Endothelial cell (in vitro differentiated cells): Measurements from ENCODE around the gene ZNF367. TPM values are rescaled to one million over a fixed set of nuclear protein-coding genes. Genes with fewer than 3 reads are reported as not detected.
"Not testable (repeated sequence)": the region's sequence is repeated elsewhere in the genome, so short reads cannot be mapped to it uniquely, and the experiment has no call there.

ENCODE experiments used
- DNase-seq: peaks from one replicate; pipeline ENCODE4 v3.0.0; 2021; ENCODE audit warnings: low spot score
- H3K27ac Mint-ChIP-seq: one replicate; pipeline ENCODE4 v1.8.0; 2021; ENCODE audit warnings: mixed read lengths, inconsistent platforms; ENCODE audit not compliant: unreplicated experiment
- H3K27me3 Mint-ChIP-seq: one replicate; pipeline ENCODE4 v1.8.0; 2021; ENCODE audit warnings: mild to moderate bottlenecking, moderate library complexity, mixed read lengths, inconsistent platforms; ENCODE audit not compliant: unreplicated experiment
- H3K36me3 Mint-ChIP-seq: one replicate; pipeline ENCODE4 v1.8.0; 2021; ENCODE audit warnings: mild to moderate bottlenecking, low read depth, mixed read lengths, inconsistent platforms; ENCODE audit not compliant: unreplicated experiment
- H3K4me1 Mint-ChIP-seq: one replicate; pipeline ENCODE4 v1.8.0; 2021; ENCODE audit warnings: mild to moderate bottlenecking, mixed read lengths, inconsistent platforms; ENCODE audit not compliant: unreplicated experiment
- H3K4me3 Mint-ChIP-seq: one replicate; pipeline ENCODE4 v1.8.0; 2021; ENCODE audit warnings: mild to moderate bottlenecking, mixed read lengths, inconsistent platforms; ENCODE audit not compliant: unreplicated experiment
- H3K9me3 Mint-ChIP-seq: one replicate; pipeline ENCODE4 v1.8.0; 2021; ENCODE audit warnings: mixed read lengths, inconsistent platforms; ENCODE audit not compliant: unreplicated experiment
- total RNA-seq: library from RNA; stranded (reverse); fragmentation: NEBNext Ultra II Directional; extraction: Animal tissue kit (Norgen Biotek cat#: 25700); gene quantifications from one replicate; pipeline ENCODE4 v1.2.1, GENCODE V29; 2021; ENCODE audit not compliant: unreplicated experiment
- TF ChIP-seq, protein P1 (sequence below): fragments of 200-600 bp; sonication (generic); IDR thresholded peaks from one replicate; pipeline ENCODE4 v1.5.0; 2021; ENCODE audit warnings: antibody characterized with exemption; ENCODE audit not compliant: unreplicated experiment

The ZNF367 gene
- total RNA-seq, 1 donor from 2014 or later, result 2.2 TPM

DNA sequence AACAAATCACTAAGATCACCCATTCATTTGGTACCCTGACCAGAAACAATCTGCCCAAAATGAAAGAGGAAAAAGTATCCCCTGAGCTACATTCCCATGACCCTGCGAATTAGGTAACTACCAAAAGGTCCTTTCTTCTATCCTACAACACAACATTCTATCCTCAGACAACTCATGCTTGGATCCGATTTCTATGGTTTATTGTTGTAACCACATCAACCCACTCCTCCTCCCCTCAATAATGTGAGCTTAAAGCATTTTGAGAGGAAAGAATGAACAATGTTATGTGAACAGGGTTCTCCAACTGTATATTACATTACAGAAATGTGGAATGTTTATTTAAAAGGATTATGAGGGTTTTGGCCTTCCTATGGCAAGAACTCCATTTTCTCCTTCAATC is 38.7 kb downstream of the ZNF367 start:
- Mint-ChIP-seq H3K27ac (no peak overlapping the region), H3K27me3 (no peaks in the 10 kb centered on the region), H3K4me3 (no peak overlapping the region), H3K36me3 (no peaks in the 10 kb centered on the region), H3K9me3 (no peaks in the 10 kb centered on the region), H3K4me1 (peaks cover 10% of the 10 kb centered on the region)
- TF ChIP-seq, protein P1, sequence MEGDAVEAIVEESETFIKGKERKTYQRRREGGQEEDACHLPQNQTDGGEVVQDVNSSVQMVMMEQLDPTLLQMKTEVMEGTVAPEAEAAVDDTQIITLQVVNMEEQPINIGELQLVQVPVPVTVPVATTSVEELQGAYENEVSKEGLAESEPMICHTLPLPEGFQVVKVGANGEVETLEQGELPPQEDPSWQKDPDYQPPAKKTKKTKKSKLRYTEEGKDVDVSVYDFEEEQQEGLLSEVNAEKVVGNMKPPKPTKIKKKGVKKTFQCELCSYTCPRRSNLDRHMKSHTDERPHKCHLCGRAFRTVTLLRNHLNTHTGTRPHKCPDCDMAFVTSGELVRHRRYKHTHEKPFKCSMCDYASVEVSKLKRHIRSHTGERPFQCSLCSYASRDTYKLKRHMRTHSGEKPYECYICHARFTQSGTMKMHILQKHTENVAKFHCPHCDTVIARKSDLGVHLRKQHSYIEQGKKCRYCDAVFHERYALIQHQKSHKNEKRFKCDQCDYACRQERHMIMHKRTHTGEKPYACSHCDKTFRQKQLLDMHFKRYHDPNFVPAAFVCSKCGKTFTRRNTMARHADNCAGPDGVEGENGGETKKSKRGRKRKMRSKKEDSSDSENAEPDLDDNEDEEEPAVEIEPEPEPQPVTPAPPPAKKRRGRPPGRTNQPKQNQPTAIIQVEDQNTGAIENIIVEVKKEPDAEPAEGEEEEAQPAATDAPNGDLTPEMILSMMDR, result no peak
- DNase-seq, result no peak

DNA sequence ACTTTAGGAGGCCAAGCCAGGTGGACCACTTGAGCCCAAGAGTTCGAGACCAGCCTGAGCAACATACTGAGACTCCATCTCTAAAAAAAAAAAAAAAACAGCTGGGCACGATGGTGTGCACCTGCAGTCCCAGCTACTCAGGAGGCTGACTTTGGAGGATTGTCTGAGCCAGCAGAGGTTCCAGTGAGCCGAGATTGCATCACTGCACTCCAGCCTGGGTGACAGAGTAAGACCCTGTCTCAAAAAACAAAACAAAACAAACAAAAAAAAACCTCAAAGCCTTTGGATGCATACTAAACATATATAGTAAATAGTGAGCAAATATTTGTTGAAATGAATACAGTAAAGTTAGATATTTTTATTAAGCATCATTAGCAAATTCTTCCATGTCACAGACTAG is 40.0 kb downstream of the ZNF367 start:
- no peaks in the 10 kb centered on the region for H3K36me3 Mint-ChIP-seq

DNA sequence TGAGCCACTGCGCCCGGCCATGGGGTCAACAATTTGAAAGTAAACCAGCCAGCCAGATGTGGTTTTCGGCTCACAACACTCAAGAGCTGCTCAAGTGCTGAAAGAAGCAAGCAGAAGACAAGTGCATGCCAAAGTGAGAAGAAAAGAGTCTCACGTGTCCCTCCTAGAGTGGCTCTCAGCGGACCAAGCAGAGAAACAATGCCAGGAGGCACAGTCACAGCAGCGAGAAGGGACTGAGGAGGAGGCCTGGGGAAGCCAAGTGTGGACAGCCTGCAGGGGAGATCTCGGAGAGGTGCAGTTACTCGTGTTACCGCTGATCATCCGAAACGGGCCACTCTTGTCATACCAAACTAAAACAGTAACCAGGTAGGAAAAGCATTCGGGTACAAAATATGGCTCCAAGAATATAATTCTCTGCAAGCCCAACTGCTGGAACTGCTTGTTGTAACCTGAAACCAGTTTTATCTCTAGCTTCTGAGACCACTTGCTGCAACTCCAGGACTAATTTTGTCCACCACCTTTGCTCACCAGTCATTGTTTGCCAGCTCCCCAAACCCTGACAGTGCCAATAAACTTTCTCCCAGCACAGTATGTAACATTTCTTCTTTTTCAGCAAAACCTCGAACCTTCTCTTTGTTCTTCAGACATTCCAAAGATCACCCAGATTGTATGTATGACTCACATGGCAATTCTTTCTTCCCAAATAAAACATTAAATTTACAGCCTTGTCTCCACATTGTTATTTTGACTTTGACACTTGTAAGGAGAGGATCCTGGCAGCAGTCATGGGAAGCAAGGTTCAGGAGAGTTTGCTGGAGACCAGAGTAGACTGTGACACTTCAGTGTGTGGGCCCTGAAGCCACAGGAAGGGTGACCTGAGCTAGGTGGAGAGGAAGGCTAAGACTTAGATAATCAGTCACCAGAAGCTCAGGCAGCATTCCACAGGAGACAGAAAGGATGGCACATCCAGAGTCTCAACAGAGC is 41.0 kb downstream of the ZNF367 start:
- H3K4me3 Mint-ChIP-seq, result no peak overlapping the region
- no peaks in the 10 kb centered on the region for H3K9me3 Mint-ChIP-seq
- no peaks in the 10 kb centered on the region for H3K36me3 Mint-ChIP-seq
- H3K27me3 Mint-ChIP-seq, result no peaks in the 10 kb centered on the region
- TF ChIP-seq, protein P1, result no peak
- DNase-seq, result no peak
- no peaks in the 10 kb centered on the region for H3K4me1 Mint-ChIP-seq
- peak overlapping the region; percentile 77 for H3K27ac Mint-ChIP-seq

More for the DNA sequence above, 40.0 kb downstream of the ZNF367 start:
- Mint-ChIP-seq H3K4me3 (no peak overlapping the region), H3K4me1 (peaks cover 5% of the 10 kb centered on the region), H3K27ac (no peak overlapping the region), H3K9me3 (no peaks in the 10 kb centered on the region), H3K27me3 (no peaks in the 10 kb centered on the region)
- no peak for DNase-seq
- TF ChIP-seq, protein P1, result no peak

DNA sequence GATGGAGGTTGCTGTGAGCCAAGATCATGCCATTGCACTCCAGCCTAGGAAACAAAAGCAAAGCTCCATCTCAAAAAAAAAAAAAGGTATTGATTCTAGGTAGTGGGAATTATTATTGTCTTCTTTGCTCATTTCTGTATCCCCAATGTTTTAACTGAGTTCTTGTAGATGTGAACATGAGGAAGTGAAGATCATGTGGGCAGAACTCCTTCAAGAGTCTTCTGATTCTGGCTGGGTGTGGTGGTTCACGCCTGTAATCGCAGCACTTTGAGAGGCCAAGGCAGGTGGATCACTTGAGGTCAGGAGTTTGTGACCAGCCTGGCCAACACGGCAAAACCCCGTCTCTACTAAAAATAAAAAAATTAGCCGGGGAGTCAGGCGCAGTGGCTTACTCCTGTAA is 42.7 kb downstream of the ZNF367 start:
- H3K27ac Mint-ChIP-seq, result not testable (repeated sequence)

DNA sequence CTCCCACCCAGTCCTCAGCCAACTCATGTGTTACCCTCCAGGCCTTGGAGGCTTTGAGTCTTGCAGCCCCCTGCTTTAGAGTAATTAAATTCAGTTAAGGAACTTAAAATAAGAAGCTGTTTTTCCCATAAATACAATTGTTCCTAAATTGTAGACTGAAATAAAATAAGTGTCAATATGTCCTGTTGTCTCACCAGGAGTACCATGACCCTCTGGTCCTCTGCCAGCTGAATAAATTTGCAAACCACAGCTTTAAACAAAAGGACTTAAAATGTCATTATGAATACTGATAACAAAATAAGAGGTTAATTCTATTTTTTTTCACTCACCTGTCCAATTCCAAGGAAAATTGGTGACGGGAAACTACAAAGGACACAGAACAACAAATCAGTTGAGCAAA is 50.2 kb downstream of the ZNF367 start:
- H3K27me3 Mint-ChIP-seq, result no peaks in the 10 kb centered on the region
- H3K9me3 Mint-ChIP-seq, result no peaks in the 10 kb centered on the region
- H3K4me3 Mint-ChIP-seq, result no peak overlapping the region
- no peaks in the 10 kb centered on the region for H3K4me1 Mint-ChIP-seq
- H3K36me3 Mint-ChIP-seq, result peaks cover 8% of the 10 kb centered on the region
- TF ChIP-seq, protein P1, result no peak
- no peak for DNase-seq
- no peak overlapping the region for H3K27ac Mint-ChIP-seq

More for the DNA sequence above, 42.7 kb downstream of the ZNF367 start:
- not testable (repeated sequence) for H3K9me3 Mint-ChIP-seq, DNase-seq, H3K36me3 Mint-ChIP-seq, H3K4me3 Mint-ChIP-seq, H3K27me3 Mint-ChIP-seq, H3K4me1 Mint-ChIP-seq
